OCI-LY1 (cell line): ENCODE measurements around the gene CDH23.

Experiments
- H2AFZ ChIP-seq: fragments of 200-600 bp; sonication (generic), shearing (Covaris generic); 2 replicates; pipeline ENCODE4 v1.6.0; 2014; ENCODE audit warnings: antibody characterized with exemption, mild to moderate bottlenecking, low read length
- H3F3A ChIP-seq: fragments of 200-600 bp; sonication (generic), shearing (Covaris generic); 2 replicates; pipeline ENCODE4 v1.6.0; 2014; ENCODE audit warnings: mild to moderate bottlenecking, antibody characterized with exemption, low read length, moderate library complexity; ENCODE audit not compliant: insufficient read depth
- H3K27ac ChIP-seq: fragments of 200-600 bp; sonication (generic); 2 replicates; pipeline ENCODE4 v1.5.1; 2014; ENCODE audit warnings: low read length, mixed run types, mild to moderate bottlenecking, low read depth; ENCODE audit not compliant: poor library complexity, severe bottlenecking
- H3K27me3 ChIP-seq: fragments of 200-600 bp; sonication (generic); 2 replicates; pipeline ENCODE4 v1.6.0; 2014; ENCODE audit warnings: antibody characterized with exemption, mild to moderate bottlenecking, low read length, moderate library complexity; ENCODE audit not compliant: insufficient read depth
- H3K36me3 ChIP-seq: fragments of 200-600 bp; sonication (generic); 2 replicates; pipeline ENCODE4 v1.6.1; 2014; ENCODE audit warnings: mild to moderate bottlenecking, antibody characterized with exemption, low read length, moderate library complexity, mixed read lengths; ENCODE audit not compliant: insufficient read depth
- H3K4me1 ChIP-seq: fragments of 200-600 bp; sonication (generic); 2 replicates; pipeline ENCODE4 v1.5.1; 2014; ENCODE audit warnings: mild to moderate bottlenecking, low read length, moderate library complexity; ENCODE audit not compliant: insufficient read depth, severe bottlenecking
- H3K4me2 ChIP-seq: fragments of 200-600 bp; sonication (generic), shearing (Covaris generic); 2 replicates; pipeline ENCODE4 v1.6.1; 2014; ENCODE audit warnings: low read length
- H3K4me3 ChIP-seq: fragments of 200-600 bp; sonication (generic); 2 replicates; pipeline ENCODE4 v1.5.1; 2014; ENCODE audit warnings: low read length, low read depth, mild to moderate bottlenecking, mixed read lengths; ENCODE audit not compliant: poor library complexity, severe bottlenecking
- H3K79me2 ChIP-seq: fragments of 200-600 bp; shearing (Covaris generic); 2 replicates; pipeline ENCODE4 v1.6.1; 2016; ENCODE audit warnings: mixed run types, low read length, mixed read lengths; ENCODE audit not compliant: insufficient read depth
- H3K9ac ChIP-seq: fragments of 200-600 bp; sonication (generic), shearing (Covaris generic); 2 replicates; pipeline ENCODE4 v1.6.1; 2014; ENCODE audit warnings: mild to moderate bottlenecking, low read length, mixed read lengths
- H3K9me2 ChIP-seq: fragments of 200-600 bp; sonication (generic), shearing (Covaris generic); 2 replicates; pipeline ENCODE4 v1.6.1; 2014; ENCODE audit warnings: low read depth, mild to moderate bottlenecking, low read length, mixed read lengths
- H3K9me3 ChIP-seq: fragments of 200-600 bp; shearing (Covaris generic); 2 replicates; pipeline ENCODE4 v1.6.1; 2014; ENCODE audit warnings: low read length, mixed read lengths
- H4K20me1 ChIP-seq: fragments of 200-600 bp; sonication (generic), shearing (Covaris generic); 2 replicates; pipeline ENCODE4 v1.6.0; 2016; ENCODE audit warnings: mild to moderate bottlenecking, low read length; ENCODE audit not compliant: insufficient read depth
- CTCF ChIP-seq: fragments of 200-600 bp; sonication (generic), shearing (Covaris generic); IDR thresholded peaks from 2 replicates; pipeline ENCODE4 v1.5.1; 2017; ENCODE audit warnings: mild to moderate bottlenecking, antibody characterized with exemption, low read length, moderate library complexity, mixed read lengths
- EZH2 ChIP-seq: fragments of 200-600 bp; sonication (generic), shearing (Covaris generic); IDR thresholded peaks from 2 replicates; pipeline ENCODE4 v1.8.0; 2017; ENCODE audit warnings: borderline replicate concordance, mixed run types, mild to moderate bottlenecking, antibody characterized with exemption, low read length, moderate library complexity, mixed read lengths

Gene CDH23

GRCh38 chr10:71717056-71717455 is 320.3 kb downstream of the CDH23 start:
- Histone ChIP-seq H3K9me2 (no peaks in the 10 kb centered on the region), H3K4me2 (no peak overlapping the region), H3K79me2 (no peaks in the 10 kb centered on the region), H3K9me3 (no peaks in the 10 kb centered on the region), H4K20me1 (no peaks in the 10 kb centered on the region), H3K4me3 (no peak overlapping the region), H2AFZ (no peak overlapping the region), H3F3A (no peaks in the 10 kb centered on the region), H3K27me3 (0 out of 2 replicates have a peak, but pooled peaks cover 6% of the 10 kb centered on the region), H3K36me3 (no peaks in the 10 kb centered on the region), H3K9ac (no peak overlapping the region), H3K4me1 (peaks cover 19% of the 10 kb centered on the region), H3K27ac (no peak overlapping the region)
- no peak for TF ChIP-seq EZH2
- TF ChIP-seq CTCF = no peak

GRCh38 chr10:71717551-71717951 is 320.8 kb downstream of the CDH23 start:
- Histone ChIP-seq H3K9me3 (no peaks in the 10 kb centered on the region), H3K9me2 (no peaks in the 10 kb centered on the region), H3K4me3 (no peak overlapping the region), H3K79me2 (no peaks in the 10 kb centered on the region), H2AFZ (no peak overlapping the region), H3K4me2 (no peak overlapping the region), H3F3A (no peaks in the 10 kb centered on the region), H3K27me3 (0 out of 2 replicates have a peak, but pooled peaks cover 6% of the 10 kb centered on the region), H3K36me3 (no peaks in the 10 kb centered on the region), H4K20me1 (no peaks in the 10 kb centered on the region), H3K4me1 (peaks cover 14% of the 10 kb centered on the region), H3K27ac (no peak overlapping the region), H3K9ac (no peak overlapping the region)
- TF ChIP-seq EZH2 = no peak
- TF ChIP-seq CTCF = no peak

- no peak overlapping the region for H3K9ac ChIP-seq
- no peak overlapping the region for H3K4me2 ChIP-seq
Measured at GRCh38 chr10:71718165-71718698, 321.5 kb downstream of the CDH23 start.

More at GRCh38 chr10:71718165-71718698, 321.5 kb downstream of the CDH23 start:
- Histone ChIP-seq H4K20me1 (no peaks in the 10 kb centered on the region), H3K9me3 (no peaks in the 10 kb centered on the region), H3K27me3 (0 out of 2 replicates have a peak, but pooled peaks cover 6% of the 10 kb centered on the region), H2AFZ (no peak overlapping the region), H3K36me3 (no peaks in the 10 kb centered on the region), H3K79me2 (no peaks in the 10 kb centered on the region), H3F3A (no peaks in the 10 kb centered on the region), H3K4me1 (peaks cover 8% of the 10 kb centered on the region), H3K4me3 (no peak overlapping the region), H3K9me2 (no peaks in the 10 kb centered on the region), H3K27ac (no peak overlapping the region)
- TF ChIP-seq CTCF = no peak
- no peak for TF ChIP-seq EZH2
